Gastroesophageal sphincter (tissue), 4 donors: ENCODE data around the gene VPS13C. TPM values are rescaled to one million over a fixed set of nuclear protein-coding genes. Genes with fewer than 3 reads are reported as not detected.

Experiments used
- ATAC-seq: fragments of 150-250 bp; one replicate; pipeline ENCODE4 v1.9.1; 2016; ENCODE audit warnings: mild to moderate bottlenecking, moderate library complexity
- H3K27ac ChIP-seq, 4 donors: fragments of 200-600 bp; sonication (generic) in 3 of 4; 1 replicate in 3 of 4; 2 replicates in 1 of 4; pipeline ENCODE4 v1.5.1; 2016 to 2019
- H3K27me3 ChIP-seq: fragments of 200-600 bp; sonication (generic); one replicate; pipeline ENCODE4 v1.5.1; 2019
- H3K36me3 ChIP-seq, 2 donors: fragments of 200-600 bp; sonication (generic); one replicate each; pipeline ENCODE4 v1.5.1; 2019; ENCODE audit warnings: control low read depth in 1 of 2
- H3K4me1 ChIP-seq, 3 donors: fragments of 200-600 bp; sonication (generic); 1 replicate in 2 of 3; 2 replicates in 1 of 3; pipeline ENCODE4 v1.5.1; 2016 to 2019; ENCODE audit warnings: control low read depth in 2 of 3
- H3K4me3 ChIP-seq, 2 donors: fragments of 200-600 bp; sonication (generic); one replicate each; pipeline ENCODE4 v1.5.1; 2019; ENCODE audit warnings: mild to moderate bottlenecking in 1 of 2, moderate library complexity in 1 of 2
- H3K9me3 ChIP-seq, 3 donors: fragments of 200-600 bp; sonication (generic); one replicate each; pipeline ENCODE4 v1.5.1; 2017 to 2019; ENCODE audit warnings: control low read depth in 2 of 3
- CTCF ChIP-seq, 4 experiments: fragments of 200-600 bp in 2 of 4; fragments of 450-650 bp in 2 of 4; sonication (generic) in 1 of 4; IDR thresholded peaks; one replicate each; pipeline ENCODE4 v1.5.1; 2017 to 2019; ENCODE audit warnings: antibody characterized with exemption in 4 of 4, mild to moderate bottlenecking in 2 of 4, moderate library complexity in 2 of 4
- EP300 ChIP-seq: sonication (generic); formaldehyde crosslinking; IDR thresholded peaks from one replicate; pipeline ENCODE4 v1.6.1; 2017; ENCODE audit warnings: antibody characterized with exemption, mild to moderate bottlenecking
- POLR2A ChIP-seq, 2 donors: fragments of 450-650 bp; IDR thresholded peaks; one replicate each; pipeline ENCODE4 v1.6.1; 2017; ENCODE audit warnings: antibody characterized with exemption in 2 of 2, mild to moderate bottlenecking in 2 of 2, moderate library complexity in 1 of 2
- POLR2AphosphoS5 ChIP-seq: sonication (generic); formaldehyde crosslinking; IDR thresholded peaks from one replicate; pipeline ENCODE4 v1.6.1; 2017; ENCODE audit warnings: antibody characterized with exemption
- WGBS, 2 donors: methylation state at CpG; one replicate each; pipeline ENCODE4 v1.1.5; 2018; ENCODE audit warnings: low coverage in 1 of 2; 5-methylcytosine and 5-hydroxymethylcytosine counted together
- total RNA-seq, 4 donors: library from RNA; depleted of rRNA; stranded (reverse); fragments of >200 nt; gene quantifications; one replicate each; pipeline ENCODE4 v1.1.0, GENCODE V29; 2016

VPS13C gene
- total RNA-seq, 4 donors from 2014 or later: 62.2 to 108 (median 83.4) TPM

GRCh38 chr15:61830536-61831330 lies 229.5 kb downstream of the VPS13C start:
- 93 to 100% methylated on average over 1 to 3 of the region's 12 CpGs for WGBS, 2 donors
- H3K9me3 ChIP-seq: no peaks in the 10 kb centered on the region
- no peak for ATAC-seq

GRCh38 chr15:61829514-61829889 lies 230.7 kb downstream of the VPS13C start:
- no peaks in the 10 kb centered on the region for H3K27me3 ChIP-seq
- H3K27ac ChIP-seq: no peak overlapping the region
- H3K4me1 ChIP-seq: peaks cover 0 to 4% (median 0%) of the 10 kb centered on the region in 3 donors
- WGBS, 2 donors: no CpG with 5 or more reads among the region's 7 CpGs
- no peak for ATAC-seq
- no peaks in the 10 kb centered on the region for H3K36me3 ChIP-seq
- no peaks in the 10 kb centered on the region for H3K9me3 ChIP-seq
- TF ChIP-seq POLR2AphosphoS5: no peak
- no peak for TF ChIP-seq EP300
- no peak for TF ChIP-seq CTCF (IDR thresholded peaks at IDR 0.05)
- TF ChIP-seq POLR2A (IDR thresholded peaks at IDR 0.05): no peak
- H3K4me3 ChIP-seq: no peak overlapping the region

More at GRCh38 chr15:61830536-61831330, 229.5 kb downstream of the VPS13C start:
- no peak overlapping the region for H3K27ac ChIP-seq
- peaks cover 0 to 14% (median 0%) of the 10 kb centered on the region in 3 donors for H3K4me1 ChIP-seq
- H3K36me3 ChIP-seq: no peaks in the 10 kb centered on the region
- H3K4me3 ChIP-seq: no peak overlapping the region
- TF ChIP-seq POLR2AphosphoS5: no peak
- TF ChIP-seq POLR2A (IDR thresholded peaks at IDR 0.05): no peak
- TF ChIP-seq EP300: no peak
- no peak for TF ChIP-seq CTCF (IDR thresholded peaks at IDR 0.05)
- no peaks in the 10 kb centered on the region for H3K27me3 ChIP-seq

- Histone ChIP-seq H3K27me3 (no peaks in the 10 kb centered on the region), H3K4me3 (no peak overlapping the region), H3K9me3 (no peaks in the 10 kb centered on the region), H3K27ac (no peak overlapping the region), H3K4me1 (no peaks in the 10 kb centered on the region), H3K36me3 (no peaks in the 10 kb centered on the region)
- no peak for ATAC-seq
- 72 to 80% methylated on average over 4 to 6 of the region's 6 CpGs for WGBS, 2 donors
- TF ChIP-seq CTCF (IDR thresholded peaks at IDR 0.05): no peak
- no peak for TF ChIP-seq EP300
- TF ChIP-seq POLR2AphosphoS5: no peak
- no peak for TF ChIP-seq POLR2A (IDR thresholded peaks at IDR 0.05)
These were observed 231.3 kb downstream of the VPS13C start for GRCh38 chr15:61828860-61829513.

- no peak for TF ChIP-seq POLR2A (IDR thresholded peaks at IDR 0.05)
- TF ChIP-seq POLR2AphosphoS5: no peak
- no peak for TF ChIP-seq CTCF (IDR thresholded peaks at IDR 0.05)
- TF ChIP-seq EP300: no peak
- Histone ChIP-seq H3K36me3 (no peaks in the 10 kb centered on the region), H3K9me3 (no peaks in the 10 kb centered on the region), H3K4me1 (no peaks in the 10 kb centered on the region), H3K4me3 (no peak overlapping the region), H3K27me3 (no peaks in the 10 kb centered on the region), H3K27ac (no peak overlapping the region)
- WGBS, 2 donors: 88 to 89% methylated on average over 8 to 12 of the region's 13 CpGs
- no peak for ATAC-seq
These were observed 232.2 kb downstream of the VPS13C start for GRCh38 chr15:61828008-61828407.

GRCh38 chr15:61827131-61827530 lies 233.1 kb downstream of the VPS13C start:
- no peaks in the 10 kb centered on the region for H3K4me1 ChIP-seq
- ATAC-seq: no peak

More at GRCh38 chr15:61827131-61827530, 233.1 kb downstream of the VPS13C start:
- 71% methylated on average over 1 of the region's 1 CpG; no CpG with 5 or more reads in 1 of the 2 donors for WGBS, 2 donors
- Histone ChIP-seq H3K36me3 (no peaks in the 10 kb centered on the region), H3K27me3 (no peaks in the 10 kb centered on the region), H3K4me3 (no peak overlapping the region), H3K9me3 (no peaks in the 10 kb centered on the region), H3K27ac (no peak overlapping the region)
- TF ChIP-seq POLR2AphosphoS5 (no peak), POLR2A (IDR thresholded peaks at IDR 0.05) (no peak), CTCF (IDR thresholded peaks at IDR 0.05) (no peak)
